OCI-LY7 (cell line): ENCODE data around the gene LRFN2.

Experiments
- EZH2phosphoT487 ChIP-seq: fragments of 200-600 bp; sonication (generic); IDR thresholded peaks from 2 replicates; pipeline ENCODE4 v1.6.1; 2018; ENCODE audit warnings: low read depth, borderline replicate concordance, mild to moderate bottlenecking, mixed run types, antibody characterized with exemption, low read length, moderate library complexity, mixed read lengths
- TF ChIP-seq, protein P1 (sequence below): fragments of 200-600 bp; sonication (generic); conservative IDR thresholded peaks from 2 replicates; pipeline ENCODE4 v1.5.1; 2014; ENCODE audit warnings: mild to moderate bottlenecking, antibody characterized with exemption, low read length, moderate library complexity, mixed read lengths

DNA sequence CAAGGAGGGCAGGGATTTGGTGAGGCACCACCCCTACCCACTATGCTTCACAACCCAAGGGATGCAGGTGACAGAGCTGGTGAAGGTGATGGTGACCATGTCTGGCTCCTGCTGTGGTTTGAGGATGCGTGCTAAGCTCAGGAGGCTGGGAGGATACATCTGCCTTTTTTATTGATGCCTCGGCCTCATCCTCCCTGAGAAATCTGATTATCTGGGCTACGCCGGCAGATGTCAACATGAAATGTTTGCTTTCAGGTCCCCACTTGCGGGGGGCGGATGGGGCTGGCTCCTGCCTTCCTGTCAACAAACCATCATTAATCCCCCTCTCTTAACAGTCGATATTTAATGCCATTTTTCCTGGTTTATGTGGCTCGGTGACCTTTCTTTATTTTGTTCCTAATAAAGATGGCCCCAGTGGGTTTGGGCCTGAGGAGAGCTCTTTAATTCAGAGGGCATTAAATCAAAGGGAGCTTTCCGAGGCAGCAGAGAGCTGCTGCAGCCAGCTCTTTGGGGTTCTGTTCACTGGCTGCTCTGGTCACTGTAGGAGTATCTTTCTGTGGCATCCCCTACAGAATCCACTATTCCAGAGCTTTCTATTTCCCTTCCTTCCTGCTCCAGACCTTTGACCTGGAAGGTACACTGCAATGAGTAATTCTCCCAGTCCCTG lies 33.5 kb upstream of the LRFN2 start:
- TF ChIP-seq, protein P1, sequence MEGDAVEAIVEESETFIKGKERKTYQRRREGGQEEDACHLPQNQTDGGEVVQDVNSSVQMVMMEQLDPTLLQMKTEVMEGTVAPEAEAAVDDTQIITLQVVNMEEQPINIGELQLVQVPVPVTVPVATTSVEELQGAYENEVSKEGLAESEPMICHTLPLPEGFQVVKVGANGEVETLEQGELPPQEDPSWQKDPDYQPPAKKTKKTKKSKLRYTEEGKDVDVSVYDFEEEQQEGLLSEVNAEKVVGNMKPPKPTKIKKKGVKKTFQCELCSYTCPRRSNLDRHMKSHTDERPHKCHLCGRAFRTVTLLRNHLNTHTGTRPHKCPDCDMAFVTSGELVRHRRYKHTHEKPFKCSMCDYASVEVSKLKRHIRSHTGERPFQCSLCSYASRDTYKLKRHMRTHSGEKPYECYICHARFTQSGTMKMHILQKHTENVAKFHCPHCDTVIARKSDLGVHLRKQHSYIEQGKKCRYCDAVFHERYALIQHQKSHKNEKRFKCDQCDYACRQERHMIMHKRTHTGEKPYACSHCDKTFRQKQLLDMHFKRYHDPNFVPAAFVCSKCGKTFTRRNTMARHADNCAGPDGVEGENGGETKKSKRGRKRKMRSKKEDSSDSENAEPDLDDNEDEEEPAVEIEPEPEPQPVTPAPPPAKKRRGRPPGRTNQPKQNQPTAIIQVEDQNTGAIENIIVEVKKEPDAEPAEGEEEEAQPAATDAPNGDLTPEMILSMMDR: no peak
- no peak for TF ChIP-seq EZH2phosphoT487
